ENCODE data around the gene NT5C2.

Gene NT5C2

GRCh38 chr10:103104721-103105120 is 88.4 kb downstream of the NT5C2 start:
- TF ChIP-seq MAX (IDR thresholded peaks at IDR 0.05; ENCODE audit: low read depth, low read length): no peak
- H3K4me3 ChIP-seq (ENCODE audit: low read depth, low read length): no peak overlapping the region
- DNase-seq (ENCODE audit: low read depth): no peak

DNA sequence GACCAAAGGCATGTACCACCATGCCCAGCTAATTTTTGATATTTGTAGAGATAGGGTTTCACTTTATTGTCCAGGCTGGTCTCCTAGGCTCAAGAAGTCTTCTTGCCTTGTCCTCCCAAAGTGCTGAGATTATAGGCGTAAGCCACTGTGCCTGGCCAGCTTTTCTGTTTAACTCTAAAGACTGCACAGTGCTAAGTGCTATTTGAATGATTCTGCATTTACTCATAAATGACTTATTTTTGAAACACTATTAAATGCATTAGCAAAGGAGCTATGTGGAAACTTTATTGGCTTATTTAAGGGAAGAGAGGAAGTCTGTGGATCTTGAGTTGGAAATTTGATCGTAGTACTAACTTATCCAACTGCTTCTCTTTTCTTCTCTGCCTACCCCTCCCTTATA is 89.1 kb downstream of the NT5C2 start:
- DNase-seq (ENCODE audit: low read depth): no peak
- H3K4me3 ChIP-seq (ENCODE audit: low read depth, low read length): no peak overlapping the region
- TF ChIP-seq, protein P1, sequence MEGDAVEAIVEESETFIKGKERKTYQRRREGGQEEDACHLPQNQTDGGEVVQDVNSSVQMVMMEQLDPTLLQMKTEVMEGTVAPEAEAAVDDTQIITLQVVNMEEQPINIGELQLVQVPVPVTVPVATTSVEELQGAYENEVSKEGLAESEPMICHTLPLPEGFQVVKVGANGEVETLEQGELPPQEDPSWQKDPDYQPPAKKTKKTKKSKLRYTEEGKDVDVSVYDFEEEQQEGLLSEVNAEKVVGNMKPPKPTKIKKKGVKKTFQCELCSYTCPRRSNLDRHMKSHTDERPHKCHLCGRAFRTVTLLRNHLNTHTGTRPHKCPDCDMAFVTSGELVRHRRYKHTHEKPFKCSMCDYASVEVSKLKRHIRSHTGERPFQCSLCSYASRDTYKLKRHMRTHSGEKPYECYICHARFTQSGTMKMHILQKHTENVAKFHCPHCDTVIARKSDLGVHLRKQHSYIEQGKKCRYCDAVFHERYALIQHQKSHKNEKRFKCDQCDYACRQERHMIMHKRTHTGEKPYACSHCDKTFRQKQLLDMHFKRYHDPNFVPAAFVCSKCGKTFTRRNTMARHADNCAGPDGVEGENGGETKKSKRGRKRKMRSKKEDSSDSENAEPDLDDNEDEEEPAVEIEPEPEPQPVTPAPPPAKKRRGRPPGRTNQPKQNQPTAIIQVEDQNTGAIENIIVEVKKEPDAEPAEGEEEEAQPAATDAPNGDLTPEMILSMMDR (IDR thresholded peaks at IDR 0.05; ENCODE audit: low read depth, low read length): no peak
- TF ChIP-seq POLR2A (IDR thresholded peaks at IDR 0.05; ENCODE audit: extremely low read depth, insufficient read length): no peak
- no peak for TF ChIP-seq MYC (IDR thresholded peaks at IDR 0.05; ENCODE audit: low read depth, low read length)
- TF ChIP-seq MAX (IDR thresholded peaks at IDR 0.05; ENCODE audit: low read depth, low read length): no peak

- no peak overlapping the region for H3K4me3 ChIP-seq (ENCODE audit: low read depth, low read length)
- DNase-seq (ENCODE audit: low read depth): no peak
- TF ChIP-seq MAX (IDR thresholded peaks at IDR 0.05; ENCODE audit: low read depth, low read length): no peak
- TF ChIP-seq, protein P1 (IDR thresholded peaks at IDR 0.05; ENCODE audit: low read depth, low read length): no peak
- no peak for TF ChIP-seq MYC (IDR thresholded peaks at IDR 0.05; ENCODE audit: low read depth, low read length)
- no peak for TF ChIP-seq POLR2A (IDR thresholded peaks at IDR 0.05; ENCODE audit: extremely low read depth, insufficient read length)
These were observed 90.9 kb downstream of the NT5C2 start for GRCh38 chr10:103102195-103102594.

DNA sequence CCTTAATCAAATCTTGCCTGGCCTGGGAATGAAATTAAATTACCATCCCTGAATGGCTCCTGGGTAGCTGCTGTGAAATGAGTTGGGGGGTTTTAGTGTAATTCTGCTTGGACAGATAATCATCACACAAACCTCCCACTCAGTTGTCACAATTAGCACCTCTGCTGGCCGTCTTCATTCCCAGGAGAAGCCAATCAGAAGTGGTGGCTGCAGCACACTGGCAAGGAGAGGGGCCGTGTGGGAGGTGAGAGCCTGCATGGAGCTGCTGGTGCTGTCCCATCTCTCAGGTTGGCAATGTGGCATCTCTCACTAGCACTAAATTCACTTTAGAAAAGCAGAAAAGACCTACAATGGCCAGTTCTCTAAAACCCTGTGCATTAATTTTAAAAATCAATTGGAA is 92.5 kb downstream of the NT5C2 start:
- no peak overlapping the region for H3K4me3 ChIP-seq (ENCODE audit: low read depth, low read length)
- no peak for DNase-seq (ENCODE audit: low read depth)
- no peak for TF ChIP-seq POLR2A (IDR thresholded peaks at IDR 0.05; ENCODE audit: extremely low read depth, insufficient read length)

- DNase-seq (ENCODE audit: low read depth): no peak
- no peak overlapping the region for H3K4me3 ChIP-seq (ENCODE audit: low read depth, low read length)
- TF ChIP-seq, protein P1 (IDR thresholded peaks at IDR 0.05; ENCODE audit: low read depth, low read length): no peak
- no peak for TF ChIP-seq MYC (IDR thresholded peaks at IDR 0.05; ENCODE audit: low read depth, low read length)
- no peak for TF ChIP-seq MAX (IDR thresholded peaks at IDR 0.05; ENCODE audit: low read depth, low read length)
- TF ChIP-seq POLR2A (IDR thresholded peaks at IDR 0.05; ENCODE audit: extremely low read depth, insufficient read length): no peak
These were observed 94.8 kb downstream of the NT5C2 start for GRCh38 chr10:103098240-103098639.

- TF ChIP-seq, protein P1 (IDR thresholded peaks at IDR 0.05; ENCODE audit: low read depth, low read length): no peak
- no peak for TF ChIP-seq MYC (IDR thresholded peaks at IDR 0.05; ENCODE audit: low read depth, low read length)
- no peak for TF ChIP-seq POLR2A (IDR thresholded peaks at IDR 0.05; ENCODE audit: extremely low read depth, insufficient read length)
- no peak for TF ChIP-seq MAX (IDR thresholded peaks at IDR 0.05; ENCODE audit: low read depth, low read length)
These were observed 96.9 kb downstream of the NT5C2 start for GRCh38 chr10:103096130-103096529.

GRCh38 chr10:103095005-103095404 is 98.1 kb downstream of the NT5C2 start:
- TF ChIP-seq, protein P1 (IDR thresholded peaks at IDR 0.05; ENCODE audit: low read depth, low read length): no peak
- no peak for TF ChIP-seq MYC (IDR thresholded peaks at IDR 0.05; ENCODE audit: low read depth, low read length)
- TF ChIP-seq MAX (IDR thresholded peaks at IDR 0.05; ENCODE audit: low read depth, low read length): no peak
- no peak for TF ChIP-seq POLR2A (IDR thresholded peaks at IDR 0.05; ENCODE audit: extremely low read depth, insufficient read length)
- no peak for DNase-seq (ENCODE audit: low read depth)
- H3K4me3 ChIP-seq (ENCODE audit: low read depth, low read length): no peak overlapping the region

More at GRCh38 chr10:103096130-103096529, 96.9 kb downstream of the NT5C2 start:
- no peak for DNase-seq (ENCODE audit: low read depth)
- no peak overlapping the region for H3K4me3 ChIP-seq (ENCODE audit: low read depth, low read length)

All from NB4 (cell line).